Activated CD4-positive, alpha-beta T cell treated with anti-CD3 and anti-CD28 coated beads, Interleukin-2, amount 50 U/mL, for 16 hours (primary cell): ENCODE measurements around the gene NOC4L.

Experiments
- DNase-seq: peaks from one replicate; pipeline ENCODE4 v3.0.0-alpha.2; 2020

The NOC4L gene

DNA sequence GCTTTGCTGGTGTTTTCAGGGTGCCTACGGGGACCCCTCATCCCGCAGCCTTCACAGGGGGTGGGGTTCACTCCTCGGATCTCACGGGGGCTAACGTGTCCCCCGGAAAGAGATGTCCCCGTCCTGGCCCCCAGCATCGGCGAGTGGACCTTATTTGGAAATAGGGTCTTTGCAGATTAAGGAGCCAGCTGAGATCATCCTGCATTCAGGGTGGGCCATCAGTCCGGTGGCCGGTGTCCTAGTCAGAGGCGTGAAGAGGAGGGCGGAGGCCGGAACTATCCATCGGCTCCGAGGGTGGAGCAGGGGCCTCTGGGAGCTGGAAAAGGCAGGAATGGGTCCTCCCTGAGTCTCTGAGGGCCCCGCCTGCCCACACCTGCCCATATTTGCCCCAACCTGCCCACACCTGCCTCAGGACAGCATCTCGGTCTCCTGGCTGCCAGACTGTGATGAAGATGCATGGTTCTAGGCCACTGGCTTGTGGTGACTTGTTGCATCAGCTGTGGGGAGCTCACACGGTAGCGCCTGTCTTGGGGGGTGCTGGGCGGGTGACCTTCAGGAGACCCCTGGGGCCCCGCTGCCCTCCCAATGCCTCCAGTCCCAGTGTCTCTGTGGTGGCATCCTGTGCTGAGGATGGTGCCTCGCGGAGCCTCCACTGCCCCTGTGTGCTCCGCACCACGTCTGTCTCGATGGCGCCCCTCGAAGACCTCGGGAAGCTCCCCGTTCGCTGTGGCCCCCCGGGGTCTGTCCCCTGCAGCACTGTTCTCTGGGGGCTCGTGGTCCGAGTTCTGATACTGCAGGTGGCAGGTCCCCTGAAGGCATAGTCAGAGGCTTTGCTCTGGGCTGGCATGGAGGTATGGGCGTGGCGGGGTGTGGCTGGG lies 14.7 kb downstream of the NOC4L start:
- no peak for DNase-seq

DNA sequence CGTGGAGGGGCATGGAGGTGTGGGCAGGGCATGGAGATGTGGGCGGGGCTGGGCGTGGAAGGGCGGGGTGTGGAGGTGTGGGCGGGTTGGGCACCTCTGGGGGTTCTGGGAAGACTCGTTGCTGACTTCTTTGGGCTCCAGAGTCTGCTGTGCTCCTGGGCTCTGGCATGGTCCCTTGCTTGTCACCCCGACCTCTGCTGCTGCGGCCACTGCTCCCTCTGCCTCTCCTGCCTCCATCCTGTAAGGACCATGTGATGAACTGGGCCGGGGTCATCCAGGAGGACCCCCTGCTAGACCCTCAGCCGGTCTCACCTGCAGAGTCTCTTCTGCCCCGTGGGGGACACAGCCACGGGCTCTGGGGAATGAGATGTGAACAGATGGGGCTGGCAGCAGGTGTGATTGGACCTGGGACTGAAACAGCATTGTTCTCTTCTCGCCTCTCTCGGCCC lies 15.3 kb downstream of the NOC4L start:
- no peak for DNase-seq

DNA sequence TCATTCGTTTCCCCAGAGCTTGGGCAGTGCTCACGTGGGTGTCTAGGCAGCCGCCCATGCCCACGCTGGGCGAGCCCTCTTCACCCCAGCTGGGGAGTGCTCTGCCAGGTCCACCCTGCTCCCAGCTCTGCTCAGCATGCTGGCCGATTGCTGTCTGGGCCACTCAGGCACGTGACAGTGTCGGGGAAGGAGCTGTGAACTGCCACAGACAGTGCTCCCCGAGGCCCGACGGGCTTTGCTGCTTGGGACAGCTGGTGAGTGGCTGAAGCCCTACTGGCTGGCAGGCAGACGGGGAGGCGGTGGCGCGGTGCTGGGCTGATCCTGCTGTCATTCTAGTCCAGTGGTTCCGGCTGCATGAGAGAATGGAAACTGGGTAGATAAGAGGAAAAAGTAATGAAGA lies 15.8 kb downstream of the NOC4L start:
- DNase-seq = no peak

DNA sequence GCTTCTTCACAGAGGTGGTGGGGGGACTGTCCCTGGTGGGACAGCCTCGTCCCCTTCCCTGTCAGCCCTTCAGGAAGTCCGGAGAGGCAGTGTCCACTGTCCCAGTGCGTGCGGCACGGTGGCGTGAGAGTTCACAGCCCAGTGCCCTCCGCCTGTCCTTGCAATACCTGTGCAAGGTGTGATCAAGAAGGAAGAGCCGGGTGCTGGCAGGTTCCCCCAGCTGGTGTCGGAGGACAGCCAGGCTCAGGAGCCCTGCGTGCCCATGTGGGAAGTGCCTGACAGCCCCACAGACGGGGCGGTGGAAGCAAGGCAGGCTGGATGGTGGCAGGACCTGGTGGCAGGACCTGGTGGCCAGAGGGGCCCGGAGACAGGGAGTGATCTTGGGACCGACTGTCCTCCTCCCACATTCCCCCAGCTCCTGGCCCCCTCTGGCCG lies 16.4 kb downstream of the NOC4L start:
- DNase-seq = no peak

DNA sequence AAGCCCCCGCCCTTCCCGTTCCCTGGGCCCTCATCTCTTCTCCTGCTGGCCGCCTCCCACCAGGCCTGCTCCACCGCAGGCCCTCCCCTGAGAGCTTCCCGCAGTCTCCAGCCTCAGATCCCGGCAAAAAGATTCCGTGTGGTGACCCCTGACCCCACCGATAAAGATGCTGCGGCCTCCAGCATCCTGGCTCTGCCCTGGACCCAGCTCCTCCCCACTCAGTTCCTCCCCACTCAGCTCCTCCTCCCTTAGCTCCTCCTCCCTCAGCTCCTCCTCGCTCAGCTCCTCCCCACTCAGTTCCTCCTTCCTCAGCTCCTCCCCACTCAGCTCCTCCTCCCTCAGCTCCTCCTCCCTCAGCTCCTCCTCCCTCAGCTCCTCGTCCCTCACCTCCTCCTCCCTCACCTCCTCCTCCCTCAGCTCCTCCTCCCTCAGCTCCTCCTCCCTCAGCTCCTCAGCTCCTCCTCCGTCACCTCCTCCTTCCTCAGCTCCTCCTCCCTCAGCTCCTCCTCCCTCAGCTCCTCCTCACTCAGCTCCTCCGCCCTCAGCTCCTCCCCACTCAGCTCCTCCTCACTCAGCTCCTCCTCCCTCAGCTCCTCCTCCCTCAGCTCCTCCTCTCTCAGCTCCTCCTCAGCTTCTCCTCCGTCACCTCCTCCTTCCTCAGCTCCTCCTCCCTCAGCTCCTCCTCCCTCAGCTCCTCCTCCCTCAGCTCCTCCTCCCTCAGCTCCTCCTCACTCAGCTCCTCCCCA lies 17.0 kb downstream of the NOC4L start:
- DNase-seq = peak; percentile 16

DNA sequence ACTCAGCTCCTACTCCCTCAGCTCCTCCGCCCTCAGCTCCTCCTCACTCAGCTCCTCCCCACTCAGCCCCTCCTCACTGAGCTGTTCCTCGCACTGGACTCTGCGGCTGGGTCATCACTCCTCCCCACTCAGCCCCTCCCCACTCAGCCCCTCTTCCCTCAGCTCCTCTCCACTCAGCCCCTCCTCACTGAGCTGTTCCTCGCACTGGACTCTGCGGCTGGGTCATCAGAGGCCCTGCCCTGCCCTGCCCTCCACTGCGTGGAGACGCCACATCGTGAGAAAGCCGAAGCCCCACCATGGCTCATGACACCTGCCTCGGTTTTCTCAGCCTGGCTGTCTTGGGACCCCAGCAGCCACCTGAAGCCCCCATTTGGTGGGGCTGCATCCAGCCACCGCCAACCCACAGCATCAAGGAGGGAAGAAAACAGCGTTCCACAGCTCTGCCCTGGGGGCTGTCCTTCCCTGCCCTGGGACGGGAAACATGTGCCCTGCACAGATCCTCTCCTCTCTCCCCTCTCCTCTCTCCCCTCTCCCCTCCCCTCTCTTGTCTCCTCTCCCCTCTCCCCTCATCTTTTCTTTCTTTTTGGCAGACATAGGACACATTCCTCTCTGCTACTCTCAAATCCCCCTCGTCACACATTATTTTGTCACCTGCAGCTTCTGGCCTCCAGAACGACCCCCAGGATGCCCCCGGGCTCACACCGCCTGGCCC lies 17.7 kb downstream of the NOC4L start:
- DNase-seq = no peak

DNA sequence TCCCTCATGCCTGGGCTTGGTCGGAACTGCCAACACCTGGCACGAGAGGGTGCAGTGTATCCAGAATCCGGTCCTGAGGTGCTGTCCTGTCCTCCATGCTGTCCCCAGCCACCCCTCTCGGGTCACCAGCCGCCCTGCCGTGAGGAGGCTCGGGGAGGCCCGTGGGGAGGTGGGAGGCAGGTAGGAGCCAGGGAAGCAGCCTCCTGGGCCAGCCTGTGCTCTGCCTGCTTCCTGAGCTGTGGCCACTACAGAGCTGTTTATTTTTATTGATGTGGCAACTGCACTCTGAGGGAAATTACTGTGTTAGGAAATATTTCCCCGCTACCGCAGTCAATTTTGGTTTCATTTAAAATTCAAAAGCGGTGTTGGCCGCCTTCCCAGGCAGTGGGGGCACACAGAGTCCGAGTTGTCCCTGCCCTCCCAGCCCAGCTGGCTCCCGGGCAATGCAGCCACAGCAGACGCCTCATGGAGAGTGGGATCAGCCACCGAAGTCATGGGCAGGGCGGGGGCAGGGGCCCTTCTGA lies 18.3 kb downstream of the NOC4L start:
- DNase-seq = no peak

DNA sequence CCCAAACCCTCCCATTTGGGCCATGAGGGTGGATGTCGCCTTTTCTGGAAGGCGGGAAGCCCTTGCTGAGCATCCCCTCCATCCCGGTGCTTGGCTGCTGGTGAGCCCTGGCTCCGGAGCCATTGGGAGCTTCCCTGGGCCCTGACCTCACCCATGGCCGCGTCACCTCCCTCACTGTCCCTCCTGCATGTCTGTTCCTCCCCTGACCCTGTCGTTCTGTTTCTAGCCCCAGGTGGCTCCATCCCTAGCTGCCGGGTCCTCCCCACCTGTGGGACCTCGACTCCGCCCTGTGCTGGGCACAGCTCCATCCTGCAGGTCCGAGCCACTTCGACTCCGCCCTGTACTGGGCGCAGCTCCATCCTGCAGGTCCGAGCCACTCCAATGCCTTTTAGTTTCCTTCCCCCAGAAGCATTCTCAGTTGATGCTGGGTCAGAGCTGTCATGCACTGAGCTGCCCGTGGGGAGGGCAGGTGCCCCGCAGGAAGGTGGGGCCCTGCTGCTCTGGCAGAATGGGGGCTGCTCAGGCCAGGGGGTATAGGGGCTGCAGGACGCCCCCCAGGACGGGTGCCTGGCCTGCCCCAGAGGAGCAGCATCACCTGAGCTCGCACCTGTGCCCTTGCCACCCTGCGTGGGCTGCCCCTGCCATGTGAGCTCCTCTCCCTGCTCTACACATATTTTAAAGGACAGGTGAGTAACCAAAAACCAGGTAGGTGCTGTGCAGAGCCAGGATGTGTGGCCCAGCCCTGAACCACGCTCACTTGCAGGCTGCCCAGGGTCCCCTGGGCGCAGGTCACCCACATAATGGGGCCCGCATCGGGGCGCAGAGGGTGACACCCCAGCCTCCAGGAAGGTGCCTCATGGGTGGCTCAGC lies 19.0 kb downstream of the NOC4L start:
- no peak for DNase-seq

DNA sequence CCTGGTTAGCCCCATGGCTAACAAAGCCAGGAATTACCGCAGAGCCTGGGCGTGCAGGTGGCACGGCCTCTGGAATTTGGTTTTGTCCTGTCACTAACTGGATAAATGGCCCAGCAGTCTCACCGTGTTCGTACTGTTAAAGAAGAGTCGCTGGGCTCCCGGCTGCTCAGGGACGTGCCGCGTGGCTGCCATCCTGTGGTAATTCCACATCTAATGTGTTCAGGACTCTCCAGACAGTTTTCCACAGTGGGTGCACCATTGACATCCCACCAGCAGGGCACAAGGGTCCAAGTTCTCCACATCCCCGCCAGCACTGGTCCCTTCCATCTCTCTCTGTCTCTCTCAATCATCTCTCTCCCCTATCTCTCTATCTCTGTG lies 19.6 kb downstream of the NOC4L start:
- DNase-seq = no peak

DNA sequence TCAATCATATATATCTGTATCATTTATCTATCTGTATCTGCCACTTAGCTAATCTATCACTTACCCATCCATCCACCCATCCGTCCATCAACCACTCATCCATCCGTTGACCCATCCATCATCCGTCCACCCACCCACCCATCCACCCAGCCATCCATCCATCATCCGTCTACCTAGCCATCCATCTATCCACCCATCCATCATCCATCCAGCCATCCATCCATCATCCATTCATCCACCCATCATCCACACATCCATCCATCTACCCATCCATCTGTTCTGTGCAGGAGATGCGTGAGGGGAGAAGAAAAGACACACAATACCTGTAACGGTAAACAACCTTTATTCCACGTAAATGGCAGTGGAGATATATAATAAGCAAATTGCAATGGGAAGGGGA lies 20.2 kb downstream of the NOC4L start:
- DNase-seq = no peak

DNA sequence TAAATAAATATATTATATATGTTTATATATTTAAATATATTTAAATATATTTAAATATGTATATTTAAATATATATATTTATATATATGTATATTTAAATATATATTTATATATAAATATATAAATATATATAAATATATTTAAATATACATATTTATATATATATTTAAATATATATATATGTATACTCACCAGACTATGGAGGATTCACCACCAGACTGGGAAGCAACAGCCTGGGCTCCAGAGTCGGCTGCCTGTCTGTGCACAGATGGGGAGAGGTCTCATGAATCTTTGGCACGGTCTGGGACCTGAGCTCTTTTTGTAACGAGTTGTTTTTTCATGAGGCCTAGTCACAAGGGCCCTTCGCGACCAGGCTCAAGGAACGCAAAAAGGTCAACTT lies 21.3 kb downstream of the NOC4L start:
- no peak for DNase-seq

DNA sequence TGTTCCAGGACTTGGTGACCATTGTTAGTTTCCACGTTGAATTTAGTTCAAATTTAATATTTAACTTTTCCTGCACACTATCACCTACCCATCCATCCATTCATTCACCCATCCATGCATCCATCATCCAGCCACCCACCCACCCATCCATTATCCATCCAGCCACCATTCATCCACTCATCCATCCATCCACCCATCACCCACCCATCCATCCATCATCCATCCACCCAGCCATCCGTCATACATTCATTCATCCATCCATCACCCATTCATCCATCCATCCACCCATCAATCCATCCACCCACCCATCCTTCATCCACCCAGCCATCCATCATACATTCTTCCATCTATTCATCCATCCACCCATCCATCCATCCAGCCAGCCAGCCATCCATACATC lies 21.8 kb downstream of the NOC4L start:
- DNase-seq = no peak

DNA sequence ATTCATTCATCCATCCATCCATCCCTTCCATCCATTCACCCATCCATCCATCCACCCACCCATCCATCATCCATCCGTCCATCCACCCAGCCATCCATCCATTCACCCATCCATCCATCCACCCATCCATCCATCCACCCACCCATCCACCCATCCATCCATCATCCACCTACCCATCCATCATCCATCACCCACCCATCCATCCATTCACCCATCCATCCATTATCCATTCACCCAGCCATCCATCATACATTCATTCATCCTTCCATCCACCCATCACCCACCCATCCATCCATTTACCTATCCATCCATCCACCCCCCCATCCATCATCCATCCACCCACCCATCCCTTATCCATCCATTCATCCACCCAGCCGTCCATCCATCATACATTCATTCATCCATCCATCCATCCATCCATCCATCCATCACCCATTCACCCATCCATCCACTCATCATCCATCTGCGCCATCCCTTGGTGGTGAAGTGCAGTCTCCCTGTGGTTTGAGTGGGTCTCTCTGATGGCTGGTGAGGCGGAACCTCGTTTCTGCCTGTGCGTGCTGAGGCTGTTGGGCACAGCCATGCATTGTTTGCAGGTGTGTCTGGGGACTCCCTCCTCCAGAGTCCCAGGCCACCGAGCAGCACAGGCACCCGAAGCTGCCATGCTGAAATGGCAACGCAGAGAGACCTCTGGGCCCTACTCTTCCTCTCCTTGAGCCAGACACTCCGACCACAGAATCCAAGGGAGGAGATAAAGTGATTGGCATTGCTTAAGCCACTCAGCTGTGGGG lies 22.7 kb downstream of the NOC4L start:
- no peak for DNase-seq

DNA sequence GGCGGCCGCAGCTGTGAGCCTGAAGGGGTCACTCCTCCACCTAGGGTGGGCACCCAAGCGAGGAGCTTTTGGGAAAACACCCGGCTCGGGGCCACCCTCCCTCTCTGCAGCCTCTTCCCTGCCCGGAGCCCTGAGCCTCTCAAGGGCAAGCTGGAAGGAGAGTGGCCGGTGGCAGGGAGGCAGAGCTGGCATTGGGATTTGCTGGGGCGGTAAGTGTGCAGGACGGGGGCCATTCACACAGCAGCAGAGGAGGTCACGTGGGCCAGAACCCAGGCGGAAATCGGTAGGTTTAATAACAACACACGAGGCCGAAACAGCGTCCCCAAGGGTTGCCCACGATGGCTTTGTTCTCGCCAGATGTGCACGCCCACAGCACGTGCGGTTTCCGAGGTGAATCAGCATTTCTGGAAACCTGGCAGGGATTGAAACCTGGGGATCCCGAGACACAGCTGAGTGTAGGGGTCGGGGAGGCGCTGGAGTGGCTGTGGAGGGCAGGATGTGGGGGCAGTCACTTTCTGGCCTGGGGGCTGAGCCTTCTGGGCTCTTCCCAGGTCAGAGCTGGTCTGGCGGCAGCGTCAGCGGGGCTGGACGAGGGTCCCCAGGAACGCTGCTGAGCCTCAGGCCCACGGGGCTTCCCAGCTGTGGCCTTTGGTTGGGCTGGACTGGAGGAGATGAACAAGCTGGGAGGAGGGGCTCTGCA lies 23.5 kb downstream of the NOC4L start:
- DNase-seq = peak; percentile 39

DNA sequence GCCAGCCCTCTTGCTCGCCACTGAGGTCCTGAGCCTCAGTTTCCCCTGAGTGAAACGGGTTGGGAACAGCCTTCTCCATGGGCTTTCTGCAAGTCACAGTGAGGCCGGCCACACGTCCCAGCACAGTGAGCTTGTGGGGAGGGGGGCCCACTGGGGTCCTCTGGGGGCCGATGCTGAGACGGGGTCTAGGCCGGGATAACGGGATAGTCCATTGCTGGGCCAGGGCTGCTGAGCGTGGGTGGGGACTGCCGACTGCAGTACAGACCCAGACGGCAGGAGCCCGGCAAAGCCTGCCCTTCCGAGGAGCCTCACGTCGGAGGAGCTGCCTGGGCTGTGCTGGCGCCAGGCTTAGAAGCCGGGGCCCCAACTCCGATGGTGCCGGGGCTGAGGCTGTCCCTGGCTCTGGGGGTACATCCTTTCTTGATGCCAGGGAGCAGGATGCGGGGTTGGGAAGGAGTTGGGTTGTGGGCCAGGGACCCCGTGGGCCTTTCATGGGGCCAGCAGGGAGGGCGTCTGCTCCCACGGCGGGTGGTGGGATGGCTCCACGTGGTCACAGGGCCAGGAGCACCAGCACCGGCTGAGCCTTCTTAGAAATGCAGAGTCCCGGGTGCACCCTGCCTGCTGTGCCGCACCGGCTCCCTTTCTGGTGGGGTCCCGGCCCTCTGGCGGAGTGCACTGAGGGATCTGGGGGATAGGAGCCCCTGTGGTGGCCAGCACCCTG lies 24.2 kb downstream of the NOC4L start:
- DNase-seq = no peak

DNA sequence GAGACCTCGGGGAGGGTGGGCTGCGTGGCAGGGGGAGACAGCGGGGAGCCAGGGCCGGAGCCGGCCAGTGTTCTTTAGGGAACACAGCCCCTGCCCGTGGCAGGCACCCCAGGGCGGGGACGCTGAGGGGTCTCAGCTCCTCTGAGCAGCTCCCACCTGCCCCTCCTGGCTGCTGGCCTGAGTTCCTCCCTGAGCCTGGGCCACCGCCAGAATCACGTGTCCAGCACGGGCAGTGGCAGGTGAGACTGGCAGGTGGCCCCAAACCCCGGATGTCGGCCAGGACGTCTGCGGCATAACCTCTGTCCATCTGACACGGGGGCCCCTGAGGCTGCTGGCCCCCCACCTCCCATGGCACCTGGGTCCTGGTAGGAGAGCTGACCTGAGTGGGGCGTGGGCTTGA lies 25.1 kb downstream of the NOC4L start:
- no peak for DNase-seq

DNA sequence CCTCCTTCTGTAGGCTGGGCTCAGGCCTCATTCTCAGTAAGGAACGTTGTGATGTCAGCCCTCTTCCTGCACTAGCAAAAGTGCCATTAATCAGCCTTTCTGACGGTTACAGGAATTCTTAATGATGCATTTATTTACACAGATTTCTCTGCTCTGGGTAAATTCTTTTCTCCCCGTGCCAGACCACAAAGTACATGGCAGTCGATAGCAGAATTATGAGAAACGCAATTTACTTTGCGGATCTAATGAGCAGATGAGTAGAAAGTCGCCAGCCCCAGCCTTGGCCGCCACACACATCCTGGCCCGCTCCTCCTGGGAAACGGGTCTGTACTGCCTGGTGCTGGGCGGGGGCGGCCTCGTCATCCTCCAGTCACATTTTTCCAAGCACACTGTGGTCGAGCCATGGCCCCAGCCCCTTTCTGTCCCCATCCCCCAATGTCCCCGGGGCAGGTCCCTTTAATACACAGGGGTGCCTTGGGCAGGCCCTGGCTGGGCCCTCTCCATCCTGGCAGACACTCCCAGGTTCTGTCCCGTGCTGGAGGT lies 25.9 kb downstream of the NOC4L start:
- no peak for DNase-seq

DNA sequence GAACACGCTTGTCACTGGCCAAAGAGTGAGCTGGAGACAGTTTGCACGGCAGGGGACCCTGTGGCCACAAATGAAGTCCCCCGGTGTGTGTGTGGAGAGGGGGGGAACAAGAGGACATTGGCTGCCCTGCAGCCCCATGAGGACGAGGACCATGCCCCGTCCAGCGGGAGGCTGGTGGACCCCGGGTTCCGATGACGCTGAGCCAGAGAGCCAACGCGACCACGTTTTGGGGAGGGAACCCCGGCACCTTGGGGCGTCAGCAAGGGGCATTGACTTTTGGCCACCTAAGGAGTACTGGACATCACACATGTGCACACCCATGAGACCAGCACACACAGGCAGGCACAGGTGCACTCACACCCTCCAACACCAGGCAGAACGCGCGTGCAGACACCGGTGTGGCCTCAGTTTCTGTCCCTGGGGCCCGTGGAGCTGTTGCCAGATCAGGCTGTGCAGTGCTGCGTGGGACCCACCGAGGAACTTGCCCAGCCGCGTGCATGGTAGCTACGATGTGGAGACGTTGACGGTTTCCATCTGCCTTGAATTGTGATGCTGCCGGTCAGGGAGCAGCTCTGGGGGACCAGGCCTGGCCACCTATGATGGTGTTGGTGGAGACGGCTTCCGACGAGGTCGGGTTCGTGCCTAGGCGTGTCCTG lies 26.5 kb downstream of the NOC4L start:
- no peak for DNase-seq

DNA sequence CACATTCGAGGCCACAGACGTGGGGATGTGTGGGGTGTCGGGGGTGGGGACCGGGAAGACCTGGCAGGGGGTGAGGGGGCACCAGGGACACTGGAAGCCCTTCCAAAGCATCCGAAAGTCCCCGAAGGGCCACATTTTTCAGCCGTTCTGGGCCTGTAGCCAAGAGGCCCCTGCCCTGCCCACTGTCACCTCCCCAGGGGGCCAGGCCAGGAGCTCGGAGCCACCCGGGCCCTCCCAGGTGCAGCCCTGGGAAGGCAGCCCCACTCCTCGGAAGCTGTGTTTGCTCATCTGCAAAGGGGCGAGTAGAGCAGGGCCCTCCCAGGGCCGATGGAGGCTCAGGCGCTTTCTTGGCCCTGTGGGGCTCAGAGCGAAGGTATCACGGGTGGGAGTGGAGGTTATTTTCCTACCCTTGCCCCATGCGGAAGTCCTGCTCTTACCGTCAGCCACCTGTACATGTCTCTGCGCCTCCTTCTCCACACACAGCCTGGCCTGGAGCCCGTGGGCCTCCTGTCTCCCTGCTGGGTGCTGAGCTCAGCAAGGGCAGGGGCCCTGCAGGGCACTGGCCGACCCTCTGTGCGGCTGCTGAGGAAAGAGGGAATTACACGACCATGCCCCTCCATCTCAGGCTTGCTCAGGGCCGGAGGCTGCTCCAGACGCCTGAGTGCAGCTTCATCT lies 27.2 kb downstream of the NOC4L start:
- DNase-seq = no peak
